ENCODE data around the gene HAND2. TPM values are rescaled to one million over a fixed set of nuclear protein-coding genes. Genes with fewer than 3 reads are reported as not detected.
A peak's percentile ranks its signal among the peaks of the same experiment; 100 is the strongest.

The HAND2 gene
- total RNA-seq, 1 donor from 2014 or later = 6.0 TPM

DNA sequence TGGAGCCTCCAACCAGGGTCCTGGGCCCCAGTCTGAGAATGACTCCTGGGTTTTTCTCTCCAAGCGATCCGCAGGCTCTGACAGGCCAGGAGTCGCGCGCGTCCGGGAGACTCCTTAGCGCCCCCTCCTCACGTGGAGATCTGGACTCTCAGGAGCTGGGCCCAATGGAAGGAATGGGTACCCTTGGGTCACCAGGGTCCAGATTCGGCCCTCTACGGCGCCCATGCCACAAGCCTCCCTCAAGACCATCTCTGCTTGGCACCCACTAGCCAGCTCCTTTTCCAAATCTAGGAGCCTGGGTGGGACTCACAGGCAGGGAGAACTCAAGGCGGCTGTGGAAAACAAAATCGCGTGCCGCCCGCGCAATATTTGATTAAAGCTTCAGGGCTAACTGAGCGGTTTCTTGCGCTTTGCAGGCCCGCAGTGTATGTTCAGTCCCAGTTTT is 7.1 kb downstream of the HAND2 start:
- H3K4me1 ChIP-seq = peaks cover 0 to 23% of the 10 kb centered on the region in 2 donors
- intact Hi-C loops (cut with DNase I) = loop anchor here (5.0 kb wide), 1 partner anchor 394 kb away; no protein-coding TSS in a partner anchor
- no peak for DNase-seq (ENCODE audit: low spot score in 2 of 2)

GRCh38 chr4:173522160-173522950 is 7.7 kb downstream of the HAND2 start:
- Histone ChIP-seq H3K4me3 (peak overlapping the region; percentile 61 to 93), H3K9me3 (no peaks in the 10 kb centered on the region), H3K27ac (peak overlapping the region; percentile 96 to 97), H3K27me3 (no peaks in the 10 kb centered on the region), H3K36me3 (peaks cover 0 to 10% of the 10 kb centered on the region in 2 donors), H3K4me1 (peaks cover 0 to 23% of the 10 kb centered on the region in 2 donors)
- intact Hi-C loops (cut with DNase I) = loop anchor here (5.0 kb wide), 1 partner anchor 395 kb away; no protein-coding TSS in a partner anchor
- peak in 1 of 2 donors; percentile 94 for DNase-seq (ENCODE audit: low spot score in 2 of 2)
- peak in 2 of 3 experiments; percentile 9 to 27 for TF ChIP-seq CTCF (IDR thresholded peaks at IDR 0.05)

More for the DNA sequence above, 7.1 kb downstream of the HAND2 start:
- H3K9me3 ChIP-seq = no peaks in the 10 kb centered on the region
- H3K4me3 ChIP-seq = peak overlapping the region; percentile 61 to 93
- H3K27ac ChIP-seq = peak overlapping the region; percentile 96 to 97
- no peaks in the 10 kb centered on the region for H3K27me3 ChIP-seq
- no peak for TF ChIP-seq CTCF (IDR thresholded peaks at IDR 0.05)
- H3K36me3 ChIP-seq = peaks cover 0 to 10% of the 10 kb centered on the region in 2 donors

DNA sequence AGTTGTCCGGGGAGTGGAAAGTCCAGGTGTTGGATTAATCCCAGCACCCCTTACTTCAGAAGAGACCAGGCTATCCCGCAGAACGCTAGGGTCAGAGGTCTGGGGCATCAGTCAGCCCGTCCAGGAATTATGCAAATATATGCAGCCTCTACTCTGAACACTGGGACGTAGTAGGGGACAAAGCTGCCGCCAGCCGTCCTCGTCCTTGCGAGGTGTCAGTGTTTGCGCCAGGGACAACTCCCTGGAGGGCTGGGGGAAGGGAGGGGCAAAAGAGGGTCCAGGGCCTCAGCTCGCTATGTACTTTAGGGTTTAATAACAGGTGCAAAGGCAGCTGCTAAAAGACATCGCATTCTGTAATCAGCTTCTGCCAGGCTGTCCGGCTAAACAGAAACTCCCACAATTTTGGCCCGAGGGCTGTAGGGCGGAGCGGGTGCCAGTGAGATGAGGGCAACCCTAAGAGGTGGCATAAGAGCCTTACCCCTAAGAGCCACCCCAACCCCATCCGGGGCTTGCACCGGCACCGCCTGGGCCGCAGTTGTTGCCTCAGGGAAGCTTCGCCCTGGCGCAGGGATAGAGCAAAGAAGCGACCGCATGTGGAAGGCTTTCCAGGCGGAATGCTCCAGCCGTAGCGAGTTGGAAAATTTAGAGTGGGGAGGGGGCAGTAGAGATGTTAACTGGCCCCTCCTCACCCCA is 8.4 kb downstream of the HAND2 start:
- Histone ChIP-seq H3K27me3 (no peaks in the 10 kb centered on the region), H3K36me3 (peaks cover 0 to 10% of the 10 kb centered on the region in 2 donors), H3K4me1 (peaks cover 0 to 23% of the 10 kb centered on the region in 2 donors), H3K9me3 (no peaks in the 10 kb centered on the region), H3K27ac (peak overlapping the region; percentile 96 to 97), H3K4me3 (peak overlapping the region; percentile 61 to 93)
- intact Hi-C loops (cut with DNase I) = loop anchor here (5.0 kb wide), 1 partner anchor 396 kb away; no protein-coding TSS in a partner anchor
- no peak for DNase-seq (ENCODE audit: low spot score in 2 of 2)
- no peak for TF ChIP-seq CTCF (IDR thresholded peaks at IDR 0.05)

DNA sequence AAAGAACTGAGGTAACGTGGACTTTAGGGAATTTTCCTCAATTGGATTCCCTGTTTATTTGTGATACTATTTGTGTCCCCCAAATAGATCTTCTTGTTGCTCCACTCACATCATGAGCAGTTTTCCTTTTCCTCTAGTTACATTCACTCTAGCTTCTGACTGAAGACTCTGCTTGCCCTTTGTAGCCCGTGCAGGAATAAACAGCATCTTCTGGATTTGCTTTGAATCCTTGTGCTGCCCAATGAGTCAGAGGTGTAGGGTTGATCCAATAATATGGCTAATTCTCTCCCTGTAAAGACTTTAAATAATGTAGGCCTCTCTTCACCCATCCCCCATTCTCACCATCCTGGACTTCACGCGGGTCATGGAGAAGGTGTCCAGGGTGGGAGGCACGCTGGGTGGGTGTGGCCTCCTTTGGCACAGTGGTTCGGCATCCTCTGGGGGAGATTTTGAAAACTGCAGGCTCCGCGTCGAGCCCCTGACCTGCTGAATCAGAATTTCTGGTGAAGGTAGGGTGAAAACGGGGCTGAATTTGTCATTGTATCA is 9.0 kb downstream of the HAND2 start:
- DNase-seq (ENCODE audit: low spot score in 2 of 2) = peak in 1 of 2 donors; percentile 64

More for the DNA sequence above, 9.0 kb downstream of the HAND2 start:
- Histone ChIP-seq H3K27ac (peak overlapping the region; percentile 96 to 97), H3K27me3 (no peaks in the 10 kb centered on the region), H3K9me3 (no peaks in the 10 kb centered on the region), H3K36me3 (peaks cover 0 to 10% of the 10 kb centered on the region in 2 donors), H3K4me1 (peaks cover 0 to 23% of the 10 kb centered on the region in 2 donors), H3K4me3 (peak overlapping the region in 1 of 2 donors; percentile 93)
- intact Hi-C loops (cut with DNase I) = loop anchor here (5.0 kb wide), 1 partner anchor 396 kb away; no protein-coding TSS in a partner anchor
- no peak for TF ChIP-seq CTCF (IDR thresholded peaks at IDR 0.05)

Data from ascending aorta (tissue), 2 donors.